Prostate gland (tissue), 2 donors: Measurements from ENCODE around the gene ECSCR. TPM values are rescaled to one million over a fixed set of nuclear protein-coding genes. Genes with fewer than 3 reads are reported as not detected.

Experiments
- DNase-seq: peaks from one replicate; pipeline ENCODE4 v3.0.0-alpha.2; 2019; ENCODE audit warnings: low spot score
- H3K27ac ChIP-seq, 2 donors: fragments of 200-600 bp; sonication (generic); 2 replicates each; pipeline ENCODE4 v1.5.1; 2017 to 2019
- H3K27me3 ChIP-seq: fragments of 200-600 bp; sonication (generic); replicated peaks from 2 replicates; pipeline ENCODE4 v1.5.1; 2019; ENCODE audit not compliant: insufficient read depth
- H3K36me3 ChIP-seq, 2 donors: fragments of 200-600 bp; sonication (generic); 1 replicate in 1 of 2; 2 replicates in 1 of 2; pipeline versions ENCODE4 v1.5.1 to v1.8.1; 2017 to 2019
- H3K4me1 ChIP-seq: fragments of 200-600 bp; sonication (generic); replicated peaks from 2 replicates; pipeline ENCODE4 v1.5.1; 2019
- H3K4me3 ChIP-seq, 2 donors: fragments of 200-600 bp; sonication (generic); 2 replicates each; pipeline ENCODE4 v1.5.1; 2017 to 2019
- H3K9me3 ChIP-seq: fragments of 200-600 bp; sonication (generic); 2 replicates; pipeline ENCODE4 v1.5.1; 2017
- POLR2A ChIP-seq: fragments of 450-650 bp; IDR thresholded peaks from one replicate; pipeline ENCODE4 v1.6.1; 2016; ENCODE audit warnings: antibody characterized with exemption, mild to moderate bottlenecking
- POLR2AphosphoS5 ChIP-seq: sonication (generic); formaldehyde crosslinking; IDR thresholded peaks from one replicate; pipeline ENCODE4 v1.6.1; 2017; ENCODE audit warnings: antibody characterized with exemption
- WGBS: methylation state at CpG from one replicate; pipeline ENCODE4 v1.1.5; 2018; 5-methylcytosine and 5-hydroxymethylcytosine counted together
- intact Hi-C: fragments of 100-400 bp; cut with DNase I; formaldehyde crosslinking; loops from one replicate; pipeline ENCODE4 v1.14.2; 2022
- total RNA-seq, 2 donors: library from RNA; depleted of rRNA; stranded (reverse); fragments of >200 nt; gene quantifications; one replicate each; pipeline ENCODE4 v1.1.0, GENCODE V29; 2016
- TF ChIP-seq, protein P1 (sequence below), 4 experiments: fragments of 200-600 bp in 2 of 4; fragments of 450-650 bp in 2 of 4; sonication (generic) in 2 of 4; IDR thresholded peaks; 1 replicate in 3 of 4; 2 replicates in 1 of 4; pipeline ENCODE4 v1.5.1; 2016 to 2019; ENCODE audit warnings: antibody characterized with exemption in 4 of 4, mild to moderate bottlenecking in 2 of 4, moderate library complexity in 2 of 4

ECSCR gene
- total RNA-seq, 2 donors from 2014 or later, result 5.3 to 6.7 TPM

GRCh38 chr5:139460455-139460854 is 2.1 kb downstream of the ECSCR start:
- H3K36me3 ChIP-seq, result no peaks in the 10 kb centered on the region
- intact Hi-C loops, result no loop called here
- H3K4me1 ChIP-seq, result no peaks in the 10 kb centered on the region
- H3K27ac ChIP-seq, result no peak overlapping the region
- no peaks in the 10 kb centered on the region for H3K27me3 ChIP-seq
- no peak for DNase-seq
- WGBS, result 89% methylated on average over 1 of the region's 1 CpG
- no peak overlapping the region for H3K4me3 ChIP-seq
- TF ChIP-seq POLR2A, result no peak
- TF ChIP-seq POLR2AphosphoS5, result no peak
- no peaks in the 10 kb centered on the region for H3K9me3 ChIP-seq

- no peaks in the 10 kb centered on the region for H3K27me3 ChIP-seq
- no peaks in the 10 kb centered on the region for H3K9me3 ChIP-seq
- no peaks in the 10 kb centered on the region for H3K36me3 ChIP-seq
- no peak overlapping the region for H3K4me3 ChIP-seq
- TF ChIP-seq, protein P1, sequence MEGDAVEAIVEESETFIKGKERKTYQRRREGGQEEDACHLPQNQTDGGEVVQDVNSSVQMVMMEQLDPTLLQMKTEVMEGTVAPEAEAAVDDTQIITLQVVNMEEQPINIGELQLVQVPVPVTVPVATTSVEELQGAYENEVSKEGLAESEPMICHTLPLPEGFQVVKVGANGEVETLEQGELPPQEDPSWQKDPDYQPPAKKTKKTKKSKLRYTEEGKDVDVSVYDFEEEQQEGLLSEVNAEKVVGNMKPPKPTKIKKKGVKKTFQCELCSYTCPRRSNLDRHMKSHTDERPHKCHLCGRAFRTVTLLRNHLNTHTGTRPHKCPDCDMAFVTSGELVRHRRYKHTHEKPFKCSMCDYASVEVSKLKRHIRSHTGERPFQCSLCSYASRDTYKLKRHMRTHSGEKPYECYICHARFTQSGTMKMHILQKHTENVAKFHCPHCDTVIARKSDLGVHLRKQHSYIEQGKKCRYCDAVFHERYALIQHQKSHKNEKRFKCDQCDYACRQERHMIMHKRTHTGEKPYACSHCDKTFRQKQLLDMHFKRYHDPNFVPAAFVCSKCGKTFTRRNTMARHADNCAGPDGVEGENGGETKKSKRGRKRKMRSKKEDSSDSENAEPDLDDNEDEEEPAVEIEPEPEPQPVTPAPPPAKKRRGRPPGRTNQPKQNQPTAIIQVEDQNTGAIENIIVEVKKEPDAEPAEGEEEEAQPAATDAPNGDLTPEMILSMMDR (IDR thresholded peaks at IDR 0.05), result no peak
- TF ChIP-seq POLR2AphosphoS5, result no peak
- no peak for TF ChIP-seq POLR2A
- intact Hi-C loops, result no loop called here
- H3K4me1 ChIP-seq, result no peaks in the 10 kb centered on the region
- DNase-seq, result no peak
- H3K27ac ChIP-seq, result no peak overlapping the region
- 59% methylated on average over 8 of the region's 8 CpGs for WGBS
These were observed 3.0 kb downstream of the ECSCR start for GRCh38 chr5:139459451-139459934.

DNA sequence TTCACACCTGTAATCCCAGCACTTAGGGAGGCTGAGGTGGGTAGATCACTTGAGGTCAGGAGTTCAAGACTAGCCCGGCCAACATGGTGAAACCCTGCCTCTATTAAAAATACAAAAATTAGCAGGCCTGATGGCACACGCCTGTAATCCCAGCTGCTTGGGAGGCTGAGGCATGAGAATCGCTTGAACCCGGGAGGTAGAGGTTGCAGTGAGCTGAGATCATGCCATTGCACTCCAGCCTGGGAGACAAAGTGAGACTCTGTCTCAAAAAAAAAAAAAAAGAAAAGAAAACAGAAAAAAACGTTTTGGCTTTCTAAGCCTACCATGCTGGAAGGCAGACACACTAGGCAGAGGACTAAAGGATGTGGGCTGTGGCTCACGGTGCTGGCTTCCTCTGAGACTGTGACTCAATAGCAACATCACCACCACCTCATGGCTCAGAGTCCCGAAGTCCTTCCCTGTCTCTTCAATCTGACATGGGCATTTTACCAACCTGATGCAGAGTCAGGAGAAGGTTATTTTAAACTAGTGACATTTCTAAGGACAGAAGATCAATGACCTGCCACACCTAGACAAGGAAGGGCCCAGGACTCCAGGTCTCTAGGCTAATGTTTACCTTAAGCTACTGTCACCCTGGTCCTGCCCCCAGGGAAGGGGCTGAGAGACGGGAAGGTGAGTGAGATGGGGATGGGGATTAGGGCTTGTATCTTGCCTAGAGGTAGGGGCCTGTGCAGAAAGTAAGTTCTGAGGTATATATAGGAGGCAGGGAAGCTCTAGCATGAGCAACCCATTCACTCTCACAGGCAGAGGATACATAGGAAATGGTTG is 3.7 kb downstream of the ECSCR start:
- no peak overlapping the region for H3K4me3 ChIP-seq
- no peak overlapping the region for H3K27ac ChIP-seq
- intact Hi-C loops, result no loop called here

GRCh38 chr5:139457653-139458306 is 4.8 kb downstream of the ECSCR start:
- TF ChIP-seq POLR2A (no peak), POLR2AphosphoS5 (no peak)
- TF ChIP-seq, protein P1 (IDR thresholded peaks at IDR 0.05), result no peak
- 96% methylated on average over 5 of the region's 5 CpGs for WGBS
- H3K4me3 ChIP-seq, result no peak overlapping the region
- H3K4me1 ChIP-seq, result no peaks in the 10 kb centered on the region
- H3K36me3 ChIP-seq, result no peaks in the 10 kb centered on the region
- no peak for DNase-seq
- H3K9me3 ChIP-seq, result no peaks in the 10 kb centered on the region
- H3K27me3 ChIP-seq, result no peaks in the 10 kb centered on the region
- intact Hi-C loops, result no loop called here
- no peak overlapping the region for H3K27ac ChIP-seq

More for the DNA sequence above, 3.7 kb downstream of the ECSCR start:
- TF ChIP-seq POLR2AphosphoS5 (no peak), POLR2A (no peak)
- TF ChIP-seq, protein P1 (IDR thresholded peaks at IDR 0.05), result no peak
- no peaks in the 10 kb centered on the region for H3K27me3 ChIP-seq
- no peaks in the 10 kb centered on the region for H3K36me3 ChIP-seq
- no peaks in the 10 kb centered on the region for H3K4me1 ChIP-seq
- 73% methylated on average over 8 of the region's 8 CpGs for WGBS
- no peaks in the 10 kb centered on the region for H3K9me3 ChIP-seq
- DNase-seq, result no peak

GRCh38 chr5:139457241-139457640 is 5.3 kb downstream of the ECSCR start:
- H3K36me3 ChIP-seq, result no peaks in the 10 kb centered on the region
- H3K9me3 ChIP-seq, result no peaks in the 10 kb centered on the region
- H3K4me1 ChIP-seq, result no peaks in the 10 kb centered on the region
- H3K4me3 ChIP-seq, result no peak overlapping the region
- TF ChIP-seq POLR2AphosphoS5, result no peak
- TF ChIP-seq, protein P1 (IDR thresholded peaks at IDR 0.05), result no peak
- intact Hi-C loops, result no loop called here
- 93% methylated on average over 5 of the region's 5 CpGs for WGBS
- DNase-seq, result no peak
- no peak overlapping the region for H3K27ac ChIP-seq
- H3K27me3 ChIP-seq, result no peaks in the 10 kb centered on the region
